H1 (cell line): ENCODE results near the gene MAML3. TPM values are rescaled to one million over a fixed set of nuclear protein-coding genes. Genes with fewer than 3 reads are reported as not detected.

Experiments used
- CTCF ChIA-PET: fragments of 300-600 bp; sonication (Branson Sonifier 250); formaldehyde crosslinking; loops from one replicate; lab custom pipeline; 2021; ENCODE audit not compliant: partially characterized antibody; lab: Charles Lee
- POLR2A ChIA-PET: fragments of 300-600 bp; sonication (Branson Sonifier 250); formaldehyde crosslinking; loops from one replicate; lab custom pipeline; 2021; ENCODE audit warnings: inconsistent platforms; ENCODE audit not compliant: partially characterized antibody; lab: Charles Lee
- DNase-seq, 2 experiments: peaks; one replicate each; pipeline versions ENCODE4 v3.0.0 to v3.0.0-alpha.2; 2010 to 2022; ENCODE audit warnings: low spot score in 2 of 2, low read depth in 1 of 2, mixed read lengths in 1 of 2
- FAIRE-seq: peaks from 2 replicates; lab custom pipeline; 2011; peaks lifted over from hg19 to GRCh38; lab: Jason Lieb, UNC
- H2AFZ ChIP-seq: 2 replicates; pipeline ENCODE4 v1.8.1; 2012; ENCODE audit warnings: low read length, inconsistent platforms
- H2AK5ac ChIP-seq: 2 replicates; pipeline ENCODE4 v1.6.1; 2013; ENCODE audit warnings: low read depth, low read length
- H2BK120ac ChIP-seq: replicated peaks from 2 replicates; pipeline ENCODE3; 2013; ENCODE audit warnings: low read depth, low read length, inconsistent platforms
- H2BK12ac ChIP-seq: 2 replicates; pipeline ENCODE4 v1.6.1; 2013; ENCODE audit warnings: low read depth, low read length
- H2BK15ac ChIP-seq: 2 replicates; pipeline ENCODE4 v1.6.1; 2013; ENCODE audit warnings: low read length
- H2BK20ac ChIP-seq: 2 replicates; pipeline ENCODE4 v1.6.1; 2013; ENCODE audit warnings: low read length
- H2BK5ac ChIP-seq: 2 replicates; pipeline ENCODE4 v1.6.1; 2013; ENCODE audit warnings: low read depth, low read length
- H3K14ac ChIP-seq: 2 replicates; pipeline ENCODE4 v1.6.1; 2013; ENCODE audit warnings: inconsistent platforms; ENCODE audit not compliant: insufficient read length
- H3K18ac ChIP-seq: 2 replicates; pipeline ENCODE4 v1.6.1; 2013; ENCODE audit warnings: low read length; ENCODE audit errors: extremely low read depth
- H3K23ac ChIP-seq: 2 replicates; pipeline ENCODE4 v1.6.1; 2013; ENCODE audit warnings: inconsistent platforms; ENCODE audit not compliant: insufficient read length
- H3K23me2 ChIP-seq: 2 replicates; pipeline ENCODE4 v1.6.1; 2013; ENCODE audit warnings: low read depth, low read length
- H3K27ac ChIP-seq: 2 replicates; pipeline ENCODE4 v1.6.1; 2011; ENCODE audit warnings: low read depth, low read length, inconsistent platforms
- H3K27me3 ChIP-seq, 4 experiments: replicated peaks in 1 of 4; 1 replicate in 1 of 4; 2 replicates in 3 of 4; pipeline versions ENCODE4 v1.6.1 to v1.8.1; 2011 to 2013; ENCODE audit warnings: low read length in 3 of 4, mild to moderate bottlenecking in 3 of 4, inconsistent platforms in 2 of 4, mixed read lengths in 2 of 4, moderate library complexity in 1 of 4; ENCODE audit not compliant: control insufficient read depth in 3 of 4, insufficient read depth in 3 of 4; ENCODE audit errors: extremely low read depth in 1 of 4
- H3K36me3 ChIP-seq, 4 experiments: 2 replicates each; pipeline versions ENCODE4 v1.6.1 to v1.8.1; 2011 to 2013; ENCODE audit warnings: mild to moderate bottlenecking in 4 of 4, low read length in 3 of 4, moderate library complexity in 2 of 4, control low read depth in 1 of 4, inconsistent platforms in 1 of 4; ENCODE audit not compliant: insufficient read depth in 4 of 4, control insufficient read depth in 2 of 4
- H3K4ac ChIP-seq: replicated peaks from 2 replicates; pipeline ENCODE3; 2013; ENCODE audit warnings: low read length, low read depth, mixed read lengths, inconsistent platforms; ENCODE audit not compliant: insufficient read length
- H3K4me1 ChIP-seq, 4 experiments: replicated peaks in 1 of 4; 1 replicate in 1 of 4; 2 replicates in 3 of 4; pipeline versions ENCODE4 v1.6.1 to v1.8.1; 2011 to 2013; ENCODE audit warnings: low read length in 3 of 4, inconsistent platforms in 2 of 4, mixed read lengths in 1 of 4; ENCODE audit not compliant: insufficient read depth in 4 of 4, control insufficient read depth in 3 of 4
- H3K4me2 ChIP-seq, 2 experiments: 2 replicates each; pipeline versions ENCODE4 v1.6.1 to v1.8.1; 2011 to 2013; ENCODE audit warnings: low read depth in 2 of 2, low read length in 2 of 2, control low read depth in 1 of 2, inconsistent platforms in 1 of 2, mild to moderate bottlenecking in 1 of 2; ENCODE audit not compliant: insufficient read depth in 1 of 2
- H3K4me3 ChIP-seq, 4 experiments: fragments of 200-600, 300-600 bp in 1 of 4; sonication (generic), shearing (Covaris generic), sonication (Bioruptor Twin) in 1 of 4; 2 replicates each; pipeline versions ENCODE4 v1.5.1 to v1.8.1; 2011 to 2016; ENCODE audit warnings: low read length in 4 of 4, low read depth in 3 of 4, control low read depth in 2 of 4, inconsistent platforms in 2 of 4, mild to moderate bottlenecking in 2 of 4, mixed read lengths in 1 of 4, moderate library complexity in 1 of 4; ENCODE audit not compliant: insufficient read depth in 2 of 4; ENCODE audit errors: extremely low read depth in 1 of 4
- H3K56ac ChIP-seq: replicated peaks from 2 replicates; pipeline ENCODE3; 2013; ENCODE audit warnings: low read depth, mild to moderate bottlenecking, mixed read lengths, low read length, inconsistent platforms; ENCODE audit not compliant: insufficient read length
- H3K79me1 ChIP-seq: 2 replicates; pipeline ENCODE4 v1.6.1; 2013; ENCODE audit warnings: low read depth, low read length, control low read depth
- H3K79me2 ChIP-seq, 2 experiments: 2 replicates each; pipeline versions ENCODE4 v1.6.1 to v1.8.1; 2012 to 2013; ENCODE audit warnings: low read length in 2 of 2, mild to moderate bottlenecking in 2 of 2, inconsistent platforms in 1 of 2; ENCODE audit not compliant: insufficient read depth in 2 of 2, control insufficient read depth in 1 of 2
- H3K9ac ChIP-seq, 4 experiments: replicated peaks in 1 of 4; 1 replicate in 1 of 4; 2 replicates in 3 of 4; pipeline versions ENCODE4 v1.6.1 to v1.8.1; 2011 to 2013; ENCODE audit warnings: low read depth in 3 of 4, low read length in 3 of 4, control low read depth in 2 of 4, mild to moderate bottlenecking in 2 of 4, moderate library complexity in 2 of 4, inconsistent platforms in 1 of 4; ENCODE audit errors: extremely low read depth in 1 of 4
- H3K9me3 ChIP-seq, 2 experiments: 2 replicates each; pipeline versions ENCODE4 v1.6.1 to v1.8.1; 2012 to 2013; ENCODE audit warnings: mild to moderate bottlenecking in 2 of 2, moderate library complexity in 2 of 2, control low read depth in 1 of 2, inconsistent platforms in 1 of 2, low read depth in 1 of 2, low read length in 1 of 2, mixed read lengths in 1 of 2; ENCODE audit not compliant: insufficient read depth in 2 of 2
- H4K20me1 ChIP-seq, 2 experiments: replicated peaks in 1 of 2; 2 replicates each; pipeline versions ENCODE3 to v1.8.1; 2011 to 2013; ENCODE audit warnings: inconsistent platforms in 2 of 2, low read length in 2 of 2, mild to moderate bottlenecking in 1 of 2; ENCODE audit not compliant: insufficient read depth in 2 of 2, control insufficient read depth in 1 of 2
- H4K5ac ChIP-seq: 2 replicates; pipeline ENCODE4 v1.6.1; 2013; ENCODE audit warnings: low read length, low read depth, mixed read lengths, inconsistent platforms; ENCODE audit not compliant: insufficient read length
- H4K8ac ChIP-seq: 2 replicates; pipeline ENCODE4 v1.8.0; 2013; ENCODE audit warnings: mild to moderate bottlenecking, moderate library complexity, low read length, inconsistent platforms; ENCODE audit not compliant: insufficient read depth; ENCODE audit errors: extremely low read depth
- H4K91ac ChIP-seq: replicated peaks from 2 replicates; pipeline ENCODE3; 2013; ENCODE audit warnings: low read length, mixed read lengths, inconsistent platforms; ENCODE audit not compliant: insufficient read length
- GABPA ChIP-seq: IDR thresholded peaks from 2 replicates; pipeline ENCODE4 v1.6.1; 2011; ENCODE audit warnings: mild to moderate bottlenecking, low read length, moderate library complexity, borderline replicate concordance; ENCODE audit not compliant: insufficient read depth
- WGBS, 2 experiments: shearing (Covaris generic) in 1 of 2; methylation state at CpG; one replicate each; pipeline versions ENCODE4 v1.1.6 to v1.1.7; 2013 to 2015; ENCODE audit warnings: low lambda C conversion rate in 2 of 2, mixed read lengths in 2 of 2, inconsistent platforms in 1 of 2, low coverage in 1 of 2, missing lambda C conversion rate in 1 of 2; ENCODE audit not compliant: insufficient replicate concordance in 2 of 2, insufficient coverage in 1 of 2, insufficient read length in 1 of 2; ENCODE audit errors: extremely low coverage in 1 of 2, missing lambda C conversion rate in 1 of 2; 5-methylcytosine and 5-hydroxymethylcytosine counted together
- polyA plus RNA-seq, 7 experiments: library from polyadenylated mRNA; depleted of rRNA in 3 of 7; stranded (reverse) in 5 of 7; unstranded in 2 of 7; fragments of >200 nt in 5 of 7; fragments of 200-250 nt in 2 of 7; gene quantifications; 1 replicate in 5 of 7; 2 replicates in 1 of 7; 4 replicates in 1 of 7; pipeline versions ENCODE4 v1.2.1 to v1.2.3, GENCODE V29; 2011 to 2013; ENCODE audit warnings: missing spikeins in 2 of 7, mixed read lengths in 2 of 7
- total RNA-seq: library from RNA; stranded (reverse); fragmentation: NEBNext Ultra II Directional; extraction: Animal tissue kit (Norgen Biotek cat#: 25700); gene quantifications from 2 replicates; pipeline ENCODE4 v1.2.1, GENCODE V29; 2021

MAML3 gene
- total and polyA plus RNA-seq, 2 of the 8 experiments (the other 6 are each of a cell fraction or from before 2014, with no cell fraction given) = 2.1 to 5.7 TPM

- H3K4ac ChIP-seq = peak overlapping the region; percentile 49
- DNase-seq = no peak
- peak overlapping the region; percentile 89 for H2BK5ac ChIP-seq
- H3K9me3 ChIP-seq = peaks cover 4 to 5% of the 10 kb centered on the region in 2 experiments; a peak in 1 of 4 replicates
- H4K5ac ChIP-seq = peak overlapping the region; percentile 59
- H3K27me3 ChIP-seq = no peaks in the 10 kb centered on the region
- no peaks in the 10 kb centered on the region for H3K79me2 ChIP-seq
- CTCF ChIA-PET = interaction anchor here (1.2 to 2.1 kb wide), 3 partner anchors 9 to 91 kb away, joined by 5 to 10 read pairs (median 6); no protein-coding TSS in a partner anchor
- H2AFZ ChIP-seq = peak overlapping the region; percentile 34; the same call in 1 of the 2 replicates
- H2AK5ac ChIP-seq = peak overlapping the region; percentile 10; the same call in 1 of the 2 replicates
- 0 out of 2 replicates have a peak overlapping the region, but pooled peaks have one; percentile 94 for H2BK15ac ChIP-seq
- peak overlapping the region; percentile 55 for H2BK120ac ChIP-seq
- no peaks in the 10 kb centered on the region for H4K20me1 ChIP-seq
- no peaks in the 10 kb centered on the region for H3K23me2 ChIP-seq
- peak overlapping the region; percentile 98 for H2BK12ac ChIP-seq
- H4K91ac ChIP-seq = peak overlapping the region; percentile 45
- no peaks in the 10 kb centered on the region for H3K36me3 ChIP-seq
- no peak overlapping the region for H3K14ac ChIP-seq
- H3K56ac ChIP-seq = no peak overlapping the region
- H3K4me3 ChIP-seq = peak overlapping the region in 3 of 4 experiments; percentile 8 to 51 (median 11); a peak in 6 of 8 replicates
- 0 out of 2 replicates have a peak, but pooled peaks cover 2% of the 10 kb centered on the region for H3K79me1 ChIP-seq
- H3K27ac ChIP-seq = peak overlapping the region; percentile 31
- H3K4me2 ChIP-seq = peak overlapping the region; percentile 58 to 82
- H3K9ac ChIP-seq = peak overlapping the region in 3 of 4 experiments; percentile 26 to 63 (median 46); a peak in 6 of 7 replicates
- POLR2A ChIA-PET = interaction anchor here (0.8 to 1.6 kb wide), 6 partner anchors 8 to 50 kb away, joined by 3 to 7 read pairs (median 3); no protein-coding TSS in a partner anchor
- peaks cover 4 to 29% (median 27%) of the 10 kb centered on the region in 4 experiments for H3K4me1 ChIP-seq
- 13% methylated on average over 9 of the region's 9 CpGs; no CpG with 5 or more reads in 1 of the 2 experiments for WGBS, 2 experiments
- H3K23ac ChIP-seq = no peak overlapping the region
- H3K18ac ChIP-seq = peak overlapping the region; percentile 93
- peak; percentile 28 for FAIRE-seq
- no peak overlapping the region for H4K8ac ChIP-seq
- peak overlapping the region; percentile 93; the same call in 1 of the 2 replicates for H2BK20ac ChIP-seq
- TF ChIP-seq GABPA = no peak
These were observed 329.0 kb downstream of the MAML3 start for GRCh38 chr4:139824882-139825522.
